Activated CD8-positive, alpha-beta T cell treated with anti-CD3 and anti-CD28 coated beads, Interleukin-2, amount 10 ng/mL, durations not matched to agents 7 days and 5 days (primary cell): ENCODE results near the gene EIF5B. TPM values are rescaled to one million over a fixed set of nuclear protein-coding genes. Genes with fewer than 3 reads are reported as not detected.

Experiments
- ATAC-seq: fragments of 150-1000 bp; cut with Tn5 transposase; one replicate; pipeline ENCODE4 v1.10.0; 2021; ENCODE audit warnings: moderate library complexity
- CTCF ChIA-PET: fragments of 350-600 bp; sonication (Branson Sonifier 250); formaldehyde crosslinking; loops from one replicate; lab custom pipeline; 2021; ENCODE audit warnings: antibody characterized with exemption; lab: Charles Lee
- POLR2A ChIA-PET: fragments of 350-600 bp; sonication (Branson Sonifier 250); formaldehyde crosslinking; loops from one replicate; lab custom pipeline; 2021; ENCODE audit warnings: antibody characterized with exemption; lab: Charles Lee
- DNase-seq: peaks from one replicate; pipeline ENCODE4 v3.0.0-alpha.2; 2020
- H3K27ac Mint-ChIP-seq: one replicate; pipeline ENCODE4 v1.8.0; 2021; ENCODE audit warnings: mild to moderate bottlenecking, mixed read lengths
- H3K27me3 Mint-ChIP-seq: one replicate; pipeline ENCODE4 v1.8.0; 2021; ENCODE audit warnings: low read depth, mixed read lengths
- H3K36me3 Mint-ChIP-seq: one replicate; pipeline ENCODE4 v1.8.0; 2021; ENCODE audit warnings: low read depth, mixed read lengths
- H3K4me1 Mint-ChIP-seq: one replicate; pipeline ENCODE4 v1.8.0; 2021; ENCODE audit warnings: low read depth, mixed read lengths
- H3K4me3 Mint-ChIP-seq: one replicate; pipeline ENCODE4 v1.8.0; 2021; ENCODE audit warnings: mild to moderate bottlenecking, mixed read lengths
- H3K9me3 Mint-ChIP-seq: one replicate; pipeline ENCODE4 v1.8.0; 2022; ENCODE audit warnings: mixed read lengths; ENCODE audit not compliant: insufficient read depth
- total RNA-seq, 2 experiments: library from RNA; stranded (reverse); gene quantifications; one replicate each; pipeline ENCODE4 v1.2.3, GENCODE V29; 2021

EIF5B gene
- total RNA-seq, 2 experiments from 2014 or later: 47.5 TPM

GRCh38 chr2:99420031-99420430 is 82.8 kb downstream of the EIF5B start:
- no peak overlapping the region for H3K4me3 Mint-ChIP-seq
- POLR2A ChIA-PET: no interaction called here

DNA sequence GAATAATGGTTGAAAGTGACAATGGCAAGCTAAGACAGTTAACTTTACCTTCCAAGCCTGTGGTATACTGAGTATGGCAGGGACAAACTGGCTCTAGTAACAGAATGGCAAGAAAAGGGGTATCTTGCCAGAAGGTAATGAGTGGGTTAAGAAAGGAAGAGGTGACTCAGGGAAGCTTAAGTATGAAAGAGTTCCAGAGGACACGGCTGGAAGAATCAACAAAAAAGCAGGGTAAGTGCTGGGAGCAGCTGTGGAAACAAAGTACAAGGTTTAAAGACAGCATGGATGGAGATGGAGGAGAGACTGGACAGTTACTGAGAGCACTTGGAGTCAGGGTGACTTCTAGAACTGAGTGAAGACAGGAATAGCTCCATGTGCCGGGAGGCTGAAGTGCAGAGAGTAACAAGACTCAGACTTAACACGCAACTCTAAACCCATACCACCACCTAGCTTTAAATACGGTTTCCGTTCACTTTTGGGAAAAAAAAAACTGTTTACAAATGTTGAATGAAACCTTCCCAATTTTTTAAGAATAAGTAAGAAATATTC is 83.6 kb downstream of the EIF5B start:
- H3K9me3 Mint-ChIP-seq: no peaks in the 10 kb centered on the region
- POLR2A ChIA-PET: no interaction called here
- peaks cover 45% of the 10 kb centered on the region for H3K36me3 Mint-ChIP-seq
- CTCF ChIA-PET: interaction anchor here (1.1 kb wide), 1 partner anchor 19 kb away, joined by 3 read pairs; no protein-coding TSS in a partner anchor
- no peaks in the 10 kb centered on the region for H3K4me1 Mint-ChIP-seq
- ATAC-seq (no peak), DNase-seq (no peak)
- no peak overlapping the region for H3K4me3 Mint-ChIP-seq
- no peak overlapping the region for H3K27ac Mint-ChIP-seq
- H3K27me3 Mint-ChIP-seq: no peaks in the 10 kb centered on the region

More at GRCh38 chr2:99420031-99420430, 82.8 kb downstream of the EIF5B start:
- ATAC-seq (no peak), DNase-seq (no peak)
- Mint-ChIP-seq H3K27me3 (no peaks in the 10 kb centered on the region), H3K4me1 (no peaks in the 10 kb centered on the region), H3K27ac (no peak overlapping the region), H3K36me3 (peaks cover 47% of the 10 kb centered on the region), H3K9me3 (no peaks in the 10 kb centered on the region)
- CTCF ChIA-PET: no interaction called here

- ChIA-PET CTCF (interaction anchor here (1.1 kb wide), 1 partner anchor 18 kb away, joined by 3 read pairs; no protein-coding TSS in a partner anchor), POLR2A (no interaction called here)
- ATAC-seq (no peak), DNase-seq (no peak)
- Mint-ChIP-seq H3K4me3 (no peak overlapping the region), H3K4me1 (no peaks in the 10 kb centered on the region), H3K9me3 (no peaks in the 10 kb centered on the region), H3K36me3 (peaks cover 42% of the 10 kb centered on the region), H3K27me3 (no peaks in the 10 kb centered on the region), H3K27ac (no peak overlapping the region)
Measured at GRCh38 chr2:99421469-99421868, 84.3 kb downstream of the EIF5B start.

GRCh38 chr2:99422599-99422998 is 85.4 kb downstream of the EIF5B start:
- H3K27me3 Mint-ChIP-seq: no peaks in the 10 kb centered on the region
- no peak for DNase-seq
- no peak for ATAC-seq
- no peak overlapping the region for H3K4me3 Mint-ChIP-seq
- peaks cover 40% of the 10 kb centered on the region for H3K36me3 Mint-ChIP-seq
- no peaks in the 10 kb centered on the region for H3K4me1 Mint-ChIP-seq
- CTCF ChIA-PET: no interaction called here
- H3K27ac Mint-ChIP-seq: no peak overlapping the region
- no peaks in the 10 kb centered on the region for H3K9me3 Mint-ChIP-seq
- POLR2A ChIA-PET: no interaction called here

DNA sequence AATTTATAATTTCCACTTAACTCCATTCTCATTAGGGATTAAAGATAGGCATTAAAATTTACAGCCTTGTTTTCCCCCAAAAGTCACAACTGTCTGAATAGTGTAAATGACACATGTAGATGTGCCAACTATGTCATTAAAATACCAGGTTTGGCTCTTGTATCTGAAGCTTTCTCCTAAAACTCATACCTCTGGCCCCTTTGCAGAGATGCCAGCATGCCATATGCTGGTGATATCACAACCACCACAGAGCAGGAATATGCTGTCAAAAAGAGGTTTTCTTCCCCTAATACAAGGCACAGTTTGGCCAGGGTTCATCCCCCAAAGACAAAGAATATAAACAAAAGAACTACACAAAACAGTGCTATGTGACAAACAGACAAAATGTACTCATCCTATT is 87.2 kb downstream of the EIF5B start:
- Mint-ChIP-seq H3K4me1 (no peaks in the 10 kb centered on the region), H3K27me3 (no peaks in the 10 kb centered on the region), H3K4me3 (no peak overlapping the region), H3K9me3 (no peaks in the 10 kb centered on the region), H3K27ac (no peak overlapping the region), H3K36me3 (peaks cover 43% of the 10 kb centered on the region)
- ATAC-seq: no peak
- POLR2A ChIA-PET: no interaction called here
- CTCF ChIA-PET: no interaction called here
- DNase-seq: no peak

DNA sequence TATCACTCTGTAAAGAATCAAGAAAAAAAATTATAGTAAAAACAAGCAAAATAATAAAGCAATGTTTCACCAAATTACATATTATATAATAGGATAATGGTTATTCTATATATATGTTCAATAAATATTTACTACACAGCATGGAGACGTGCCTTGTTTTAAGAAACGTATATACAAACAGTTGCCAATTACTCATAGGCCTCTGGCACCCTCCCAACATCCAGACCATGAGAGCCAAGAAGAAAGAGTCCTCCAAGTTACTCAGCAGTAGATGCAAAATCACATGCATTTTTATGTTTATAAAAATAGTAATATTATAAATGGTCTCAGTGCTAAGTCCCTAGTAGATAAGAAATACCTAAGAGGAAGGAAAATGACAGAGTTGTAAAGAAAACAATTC is 87.8 kb downstream of the EIF5B start:
- no peak overlapping the region for H3K27ac Mint-ChIP-seq
- POLR2A ChIA-PET: no interaction called here
- H3K27me3 Mint-ChIP-seq: no peaks in the 10 kb centered on the region
- DNase-seq (no peak), ATAC-seq (no peak)
- peaks cover 41% of the 10 kb centered on the region for H3K36me3 Mint-ChIP-seq
- no peaks in the 10 kb centered on the region for H3K9me3 Mint-ChIP-seq
- no peaks in the 10 kb centered on the region for H3K4me1 Mint-ChIP-seq
- CTCF ChIA-PET: no interaction called here
- H3K4me3 Mint-ChIP-seq: no peak overlapping the region

DNA sequence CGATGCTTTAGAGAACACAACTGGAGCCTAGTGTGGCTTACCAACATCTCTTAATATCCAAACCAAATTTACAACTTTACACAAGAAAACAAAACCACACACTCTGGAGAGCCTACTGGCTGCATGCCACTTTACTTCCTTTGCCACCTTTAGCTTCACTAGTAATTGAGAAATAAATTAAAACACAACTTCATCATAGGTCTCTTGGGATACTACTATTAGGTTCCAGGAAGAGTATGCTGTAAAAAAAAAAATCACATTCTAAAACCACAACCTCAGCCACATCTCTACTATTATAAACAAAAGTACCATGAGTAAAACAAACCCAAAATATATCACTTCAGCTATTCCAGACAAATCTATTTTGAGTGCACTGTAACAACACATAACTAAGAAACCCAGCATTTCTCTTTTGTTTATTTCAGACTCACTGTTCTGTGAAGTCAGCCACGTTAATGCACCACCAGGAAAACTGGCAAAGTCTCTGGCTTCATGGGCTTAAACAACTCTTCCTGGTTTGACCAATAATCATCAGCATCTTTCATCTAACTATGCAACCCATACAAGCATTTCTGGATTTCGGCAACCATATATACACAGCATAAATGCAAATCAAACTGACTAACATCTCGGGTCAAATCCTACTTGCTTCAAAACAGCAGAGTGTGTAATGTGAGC is 93.6 kb downstream of the EIF5B start:
- Mint-ChIP-seq H3K4me3 (no peak overlapping the region), H3K4me1 (peaks cover 15% of the 10 kb centered on the region), H3K9me3 (no peaks in the 10 kb centered on the region), H3K27me3 (no peaks in the 10 kb centered on the region), H3K36me3 (peaks cover 35% of the 10 kb centered on the region), H3K27ac (peak overlapping the region; percentile 31)
- CTCF ChIA-PET: interaction anchor here (1.4 kb wide), 1 partner anchor 27 kb away, joined by 3 read pairs; no protein-coding TSS in a partner anchor
- no peak for ATAC-seq
- no peak for DNase-seq
- POLR2A ChIA-PET: no interaction called here

DNA sequence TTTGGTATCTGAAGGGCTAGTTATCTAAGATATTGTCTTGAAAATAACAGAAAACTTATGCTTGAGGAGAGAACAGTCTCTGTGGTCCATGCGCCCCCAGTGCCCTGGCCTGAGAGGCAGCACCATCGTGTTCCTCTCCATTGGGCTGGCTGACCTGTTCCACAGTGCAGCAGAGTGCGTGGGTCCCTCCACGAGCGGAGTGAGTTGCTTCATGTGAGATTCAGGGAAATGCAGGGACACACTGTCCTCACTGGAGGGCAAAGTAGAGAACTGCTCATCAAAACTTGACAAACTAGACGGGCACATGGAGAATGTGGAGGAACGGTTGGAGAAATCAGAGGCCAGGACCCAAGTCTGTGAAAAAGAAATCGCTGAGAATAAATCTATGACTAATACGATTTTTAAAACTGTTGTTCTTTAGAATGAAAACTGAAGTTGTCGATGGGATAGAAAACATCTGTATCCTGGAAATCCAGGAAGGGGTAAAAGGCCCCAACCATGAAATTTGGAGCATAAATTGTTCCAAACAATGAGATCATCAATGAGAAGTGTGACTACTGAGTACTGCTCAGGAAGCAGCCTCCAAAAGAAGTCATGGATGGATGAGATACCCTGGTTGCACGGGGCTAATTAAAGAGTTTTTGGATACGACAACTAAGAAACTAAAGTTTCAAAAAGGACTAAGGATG is 94.5 kb downstream of the EIF5B start:
- H3K4me1 Mint-ChIP-seq: peaks cover 15% of the 10 kb centered on the region
- POLR2A ChIA-PET: no interaction called here
- CTCF ChIA-PET: no interaction called here
- H3K9me3 Mint-ChIP-seq: no peaks in the 10 kb centered on the region
- no peak for ATAC-seq
- H3K4me3 Mint-ChIP-seq: no peak overlapping the region
- H3K27ac Mint-ChIP-seq: no peak overlapping the region
- H3K36me3 Mint-ChIP-seq: peaks cover 33% of the 10 kb centered on the region
- no peaks in the 10 kb centered on the region for H3K27me3 Mint-ChIP-seq
- no peak for DNase-seq

- Mint-ChIP-seq H3K9me3 (no peaks in the 10 kb centered on the region), H3K4me3 (no peak overlapping the region), H3K27ac (no peak overlapping the region), H3K4me1 (peaks cover 15% of the 10 kb centered on the region), H3K36me3 (peaks cover 31% of the 10 kb centered on the region), H3K27me3 (no peaks in the 10 kb centered on the region)
- ATAC-seq (no peak), DNase-seq (no peak)
- POLR2A ChIA-PET: no interaction called here
- CTCF ChIA-PET: interaction anchor here (1.1 kb wide), 1 partner anchor 57 kb away, joined by 4 read pairs; no protein-coding TSS in a partner anchor
Measured at GRCh38 chr2:99433340-99433739, 96.2 kb downstream of the EIF5B start.

- Mint-ChIP-seq H3K4me1 (peaks cover 8% of the 10 kb centered on the region), H3K27me3 (no peaks in the 10 kb centered on the region), H3K4me3 (no peak overlapping the region), H3K9me3 (no peaks in the 10 kb centered on the region), H3K36me3 (peaks cover 26% of the 10 kb centered on the region), H3K27ac (no peak overlapping the region)
- ChIA-PET POLR2A (no interaction called here), CTCF (no interaction called here)
- no peak for DNase-seq
- ATAC-seq: no peak
Measured at GRCh38 chr2:99436874-99437273, 99.7 kb downstream of the EIF5B start.

DNA sequence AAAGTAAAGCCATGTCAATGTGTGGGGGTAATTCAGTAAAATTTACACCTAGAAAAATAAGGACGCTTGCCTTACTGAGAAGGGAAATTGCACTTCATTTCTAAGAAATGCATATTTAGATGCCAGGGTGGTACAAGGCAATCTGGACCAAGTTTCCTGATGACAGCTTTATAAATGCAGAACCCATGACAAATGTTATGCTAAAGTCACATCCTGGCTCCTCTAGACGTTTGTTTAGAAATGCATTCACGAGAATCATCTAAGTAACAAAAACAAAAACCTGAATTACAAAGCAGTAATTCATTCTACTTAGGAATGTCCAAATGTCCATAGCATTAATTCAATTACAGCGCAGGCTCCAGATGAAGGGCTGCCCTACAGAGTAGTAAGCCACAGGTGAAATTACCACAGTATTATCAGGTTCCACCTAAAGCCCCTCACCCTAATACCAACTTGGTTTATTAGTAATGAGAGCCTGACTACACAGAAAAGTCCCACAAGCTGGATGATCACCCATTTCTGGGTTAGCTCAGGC is 102.8 kb downstream of the EIF5B start:
- H3K36me3 Mint-ChIP-seq: peaks cover 25% of the 10 kb centered on the region
- no peak overlapping the region for H3K27ac Mint-ChIP-seq
- POLR2A ChIA-PET: no interaction called here

GRCh38 chr2:99442837-99443236 is 105.6 kb downstream of the EIF5B start:
- no peak for ATAC-seq
- H3K27me3 Mint-ChIP-seq: no peaks in the 10 kb centered on the region
- POLR2A ChIA-PET: no interaction called here
- CTCF ChIA-PET: no interaction called here
- H3K36me3 Mint-ChIP-seq: peaks cover 27% of the 10 kb centered on the region
- H3K27ac Mint-ChIP-seq: no peak overlapping the region
- no peak for DNase-seq
- H3K4me1 Mint-ChIP-seq: peaks cover 17% of the 10 kb centered on the region
- H3K9me3 Mint-ChIP-seq: no peaks in the 10 kb centered on the region
- no peak overlapping the region for H3K4me3 Mint-ChIP-seq

More for the DNA sequence above, 102.8 kb downstream of the EIF5B start:
- DNase-seq: no peak
- Mint-ChIP-seq H3K4me1 (peaks cover 13% of the 10 kb centered on the region), H3K27me3 (no peaks in the 10 kb centered on the region), H3K4me3 (no peak overlapping the region), H3K9me3 (no peaks in the 10 kb centered on the region)
- CTCF ChIA-PET: interaction anchor here (0.8 kb wide), 1 partner anchor 19 kb away, joined by 3 read pairs; no protein-coding TSS in a partner anchor
- no peak for ATAC-seq
